K562 (cell line): ENCODE data around the gene SLC16A5. TPM values are rescaled to one million over a fixed set of nuclear protein-coding genes. Genes with fewer than 3 reads are reported as not detected.

Experiments used
- BACH1 ChIP-seq: fragments of 200-800 bp; sonication (Bioruptor generic); IDR thresholded peaks from 2 replicates; pipeline ENCODE4 v1.6.1; 2016; ENCODE audit warnings: missing genetic modification characterization, missing compliant biosample characterization
- CC2D1A ChIP-seq: fragments of 450-650 bp; IDR thresholded peaks from 2 replicates; pipeline ENCODE4 v1.6.1; 2017; ENCODE audit warnings: mild to moderate bottlenecking
- ETS1 ChIP-seq: conservative IDR thresholded peaks from 2 replicates; pipeline ENCODE4 v1.6.1; 2011; ENCODE audit warnings: low read depth, mild to moderate bottlenecking, low read length; ENCODE audit not compliant: control insufficient read depth
- HDAC1 ChIP-seq, 2 experiments: fragments of 450-650 bp; IDR thresholded peaks; 2 replicates each; pipeline ENCODE4 v1.6.1; 2016 to 2017; ENCODE audit warnings: inconsistent platforms in 1 of 2, mild to moderate bottlenecking in 1 of 2, moderate library complexity in 1 of 2
- HDAC8 ChIP-seq: fragments of 450-650 bp; IDR thresholded peaks from 2 replicates; pipeline ENCODE4 v1.6.1; 2016; ENCODE audit warnings: mild to moderate bottlenecking, missing genetic modification characterization, moderate library complexity, missing compliant biosample characterization
- KDM1A ChIP-seq, 2 experiments: fragments of 450-650 bp; IDR thresholded peaks; 2 replicates each; pipeline ENCODE4 v1.6.1; 2016; ENCODE audit warnings: mild to moderate bottlenecking in 2 of 2
- KDM5B ChIP-seq: fragments of 200-600 bp; sonication (generic); IDR thresholded peaks from 2 replicates; pipeline ENCODE4 v1.6.1; 2012; ENCODE audit warnings: low read depth, mild to moderate bottlenecking, moderate library complexity, low read length, control low read depth, inconsistent platforms; ENCODE audit not compliant: insufficient replicate concordance
- MECOM ChIP-seq: fragments of 250-450 bp; sonication (Bioruptor Pico); IDR thresholded peaks from 2 replicates; pipeline ENCODE4 v1.8.0; 2022; ENCODE audit warnings: inconsistent platforms
- NFIX ChIP-seq: fragments of 250-450 bp; sonication (Bioruptor Pico); IDR thresholded peaks from 2 replicates; pipeline ENCODE4 v1.4.0; 2020; ENCODE audit warnings: low read depth, mild to moderate bottlenecking, moderate library complexity
- ZNF165 ChIP-seq: fragments of 250-450 bp; sonication (Bioruptor Pico); IDR thresholded peaks from 2 replicates; pipeline ENCODE4 v1.4.0; 2020; ENCODE audit warnings: borderline replicate concordance
- ZNF24 ChIP-seq: fragments of 450-650 bp; IDR thresholded peaks from 2 replicates; pipeline ENCODE4 v1.6.1; 2016
- ZNF282 ChIP-seq: sonication (generic); formaldehyde crosslinking; IDR thresholded peaks from 2 replicates; pipeline ENCODE4 v1.8.1; 2023; ENCODE audit warnings: missing genetic modification reagents
- ZNF347 ChIP-seq: fragments of 450-650 bp; formaldehyde crosslinking; IDR thresholded peaks from 2 replicates; pipeline ENCODE4 v1.4.0; 2020; ENCODE audit warnings: low read depth, mild to moderate bottlenecking, moderate library complexity
- ZNF551 ChIP-seq: fragments of 250-450 bp; sonication (Bioruptor Pico); IDR thresholded peaks from 2 replicates; pipeline ENCODE4 v1.5.0; 2021; ENCODE audit warnings: mild to moderate bottlenecking, moderate library complexity
- polyA plus RNA-seq, 8 experiments: library from polyadenylated mRNA; depleted of rRNA in 4 of 8; stranded (reverse) in 5 of 8; unstranded in 3 of 8; fragments of >200 nt; fragmentation: Nextera tagmentation in 2 of 8; fragmentation: Illumina TruSeq in 1 of 8; extraction: Ambion mirVana in 2 of 8; extraction: Trizol in 1 of 8; gene quantifications; 2 replicates each; pipeline versions ENCODE4 v1.2.1 to v1.2.3, GENCODE V29; 2011 to 2014; ENCODE audit warnings: inconsistent platforms in 1 of 8, missing spikeins in 1 of 8
- total RNA-seq, 7 experiments: library from RNA; depleted of rRNA in 6 of 7; stranded (reverse); fragments of >200 nt in 6 of 7; fragmentation: Illumina TruSeq in 2 of 7; extraction: Trizol in 2 of 7; gene quantifications; 2 replicates each; pipeline versions ENCODE4 v1.2.1 to v1.2.3, GENCODE V29; 2011 to 2021; ENCODE audit warnings: low replicate concordance in 1 of 7
- TF ChIP-seq, protein P1 (sequence below): fragments of 450-650 bp; IDR thresholded peaks from 2 replicates; pipeline ENCODE4 v1.7.1; 2018; ENCODE audit warnings: mild to moderate bottlenecking, low read depth; ENCODE audit not compliant: partially characterized antibody
- TF ChIP-seq, protein P2 (sequence below): sonication (generic); formaldehyde crosslinking; IDR thresholded peaks from 2 replicates; pipeline ENCODE4 v1.8.0; 2022; ENCODE audit warnings: mild to moderate bottlenecking, missing genetic modification reagents
- TF ChIP-seq, protein P3 (sequence below): sonication (generic); formaldehyde crosslinking; IDR thresholded peaks from 2 replicates; pipeline ENCODE4 v1.8.1; 2023; ENCODE audit warnings: missing genetic modification reagents, mild to moderate bottlenecking, borderline replicate concordance

The SLC16A5 gene
- total and polyA plus RNA-seq, 9 of the 15 experiments (the other 6 are each of a cell fraction or from before 2014, with no cell fraction given) = 0.06 to 2.6 (median 0.91) TPM

DNA sequence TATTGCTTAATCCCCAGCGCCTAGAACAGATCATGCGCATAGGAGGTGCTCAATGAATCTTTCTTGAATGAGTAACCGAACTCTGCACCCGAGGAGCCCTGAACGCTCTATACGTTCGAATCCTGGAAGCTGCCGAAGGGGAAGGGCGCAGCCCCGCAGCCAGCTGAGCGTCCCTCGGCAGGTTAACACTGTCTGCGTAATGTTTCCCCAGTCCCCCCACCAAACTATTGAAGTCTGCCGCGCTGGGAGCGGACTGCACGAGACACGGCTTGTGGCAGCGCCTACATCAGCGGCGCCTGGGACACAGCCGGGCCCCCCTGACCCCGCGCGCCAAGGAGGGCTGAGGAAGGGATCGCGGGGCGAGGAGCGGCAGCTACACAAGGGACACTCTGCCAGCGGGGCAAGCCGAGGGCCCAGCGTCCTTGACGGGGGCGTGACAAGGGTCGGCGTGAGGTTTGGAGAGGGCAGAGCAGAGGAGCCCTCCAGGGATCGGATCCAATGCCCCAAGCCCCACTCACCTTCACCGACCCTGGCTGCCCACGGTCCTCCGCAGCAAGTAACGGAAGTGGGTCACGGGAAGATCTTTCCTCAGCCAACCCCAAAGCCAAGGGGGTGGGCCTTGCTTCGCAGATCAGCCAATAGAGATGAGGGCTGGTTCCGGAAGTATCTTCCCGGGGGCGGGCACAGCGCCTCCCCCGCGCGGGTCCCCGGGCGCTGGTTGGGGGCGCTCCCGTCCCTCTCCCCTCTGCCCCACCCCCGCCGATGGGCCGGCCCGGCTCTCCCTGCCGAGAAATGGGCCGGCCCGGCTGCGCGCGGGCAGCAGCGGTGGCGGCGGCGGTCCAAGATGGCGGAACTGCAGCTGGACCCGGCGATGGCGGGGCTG lies 41.1 kb upstream of the SLC16A5 start, which contains the start of the genes ATP5PD and KCTD2 (continued):
- TF ChIP-seq, protein P1, sequence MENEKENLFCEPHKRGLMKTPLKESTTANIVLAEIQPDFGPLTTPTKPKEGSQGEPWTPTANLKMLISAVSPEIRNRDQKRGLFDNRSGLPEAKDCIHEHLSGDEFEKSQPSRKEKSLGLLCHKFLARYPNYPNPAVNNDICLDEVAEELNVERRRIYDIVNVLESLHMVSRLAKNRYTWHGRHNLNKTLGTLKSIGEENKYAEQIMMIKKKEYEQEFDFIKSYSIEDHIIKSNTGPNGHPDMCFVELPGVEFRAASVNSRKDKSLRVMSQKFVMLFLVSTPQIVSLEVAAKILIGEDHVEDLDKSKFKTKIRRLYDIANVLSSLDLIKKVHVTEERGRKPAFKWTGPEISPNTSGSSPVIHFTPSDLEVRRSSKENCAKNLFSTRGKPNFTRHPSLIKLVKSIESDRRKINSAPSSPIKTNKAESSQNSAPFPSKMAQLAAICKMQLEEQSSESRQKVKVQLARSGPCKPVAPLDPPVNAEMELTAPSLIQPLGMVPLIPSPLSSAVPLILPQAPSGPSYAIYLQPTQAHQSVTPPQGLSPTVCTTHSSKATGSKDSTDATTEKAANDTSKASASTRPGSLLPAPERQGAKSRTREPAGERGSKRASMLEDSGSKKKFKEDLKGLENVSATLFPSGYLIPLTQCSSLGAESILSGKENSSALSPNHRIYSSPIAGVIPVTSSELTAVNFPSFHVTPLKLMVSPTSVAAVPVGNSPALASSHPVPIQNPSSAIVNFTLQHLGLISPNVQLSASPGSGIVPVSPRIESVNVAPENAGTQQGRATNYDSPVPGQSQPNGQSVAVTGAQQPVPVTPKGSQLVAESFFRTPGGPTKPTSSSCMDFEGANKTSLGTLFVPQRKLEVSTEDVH = peak; percentile 71
- TF ChIP-seq ZNF165 (CRISPR knock-in tag) = no peak
- TF ChIP-seq CC2D1A = no peak
- TF ChIP-seq ETS1 = no peak
- no peak for TF ChIP-seq ZNF551 (CRISPR knock-in tag)
- TF ChIP-seq ZNF24 = no peak
- TF ChIP-seq KDM5B = peak; percentile 72
- TF ChIP-seq NFIX (CRISPR knock-in tag) = no peak
- TF ChIP-seq, protein P2, sequence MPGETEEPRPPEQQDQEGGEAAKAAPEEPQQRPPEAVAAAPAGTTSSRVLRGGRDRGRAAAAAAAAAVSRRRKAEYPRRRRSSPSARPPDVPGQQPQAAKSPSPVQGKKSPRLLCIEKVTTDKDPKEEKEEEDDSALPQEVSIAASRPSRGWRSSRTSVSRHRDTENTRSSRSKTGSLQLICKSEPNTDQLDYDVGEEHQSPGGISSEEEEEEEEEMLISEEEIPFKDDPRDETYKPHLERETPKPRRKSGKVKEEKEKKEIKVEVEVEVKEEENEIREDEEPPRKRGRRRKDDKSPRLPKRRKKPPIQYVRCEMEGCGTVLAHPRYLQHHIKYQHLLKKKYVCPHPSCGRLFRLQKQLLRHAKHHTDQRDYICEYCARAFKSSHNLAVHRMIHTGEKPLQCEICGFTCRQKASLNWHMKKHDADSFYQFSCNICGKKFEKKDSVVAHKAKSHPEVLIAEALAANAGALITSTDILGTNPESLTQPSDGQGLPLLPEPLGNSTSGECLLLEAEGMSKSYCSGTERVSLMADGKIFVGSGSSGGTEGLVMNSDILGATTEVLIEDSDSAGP (CRISPR knock-in tag) = no peak
- TF ChIP-seq MECOM (CRISPR knock-in tag) = no peak
- no peak for TF ChIP-seq ZNF282 (CRISPR knock-in tag)
- no peak for TF ChIP-seq HDAC8
- no peak for TF ChIP-seq BACH1
- TF ChIP-seq, protein P3, sequence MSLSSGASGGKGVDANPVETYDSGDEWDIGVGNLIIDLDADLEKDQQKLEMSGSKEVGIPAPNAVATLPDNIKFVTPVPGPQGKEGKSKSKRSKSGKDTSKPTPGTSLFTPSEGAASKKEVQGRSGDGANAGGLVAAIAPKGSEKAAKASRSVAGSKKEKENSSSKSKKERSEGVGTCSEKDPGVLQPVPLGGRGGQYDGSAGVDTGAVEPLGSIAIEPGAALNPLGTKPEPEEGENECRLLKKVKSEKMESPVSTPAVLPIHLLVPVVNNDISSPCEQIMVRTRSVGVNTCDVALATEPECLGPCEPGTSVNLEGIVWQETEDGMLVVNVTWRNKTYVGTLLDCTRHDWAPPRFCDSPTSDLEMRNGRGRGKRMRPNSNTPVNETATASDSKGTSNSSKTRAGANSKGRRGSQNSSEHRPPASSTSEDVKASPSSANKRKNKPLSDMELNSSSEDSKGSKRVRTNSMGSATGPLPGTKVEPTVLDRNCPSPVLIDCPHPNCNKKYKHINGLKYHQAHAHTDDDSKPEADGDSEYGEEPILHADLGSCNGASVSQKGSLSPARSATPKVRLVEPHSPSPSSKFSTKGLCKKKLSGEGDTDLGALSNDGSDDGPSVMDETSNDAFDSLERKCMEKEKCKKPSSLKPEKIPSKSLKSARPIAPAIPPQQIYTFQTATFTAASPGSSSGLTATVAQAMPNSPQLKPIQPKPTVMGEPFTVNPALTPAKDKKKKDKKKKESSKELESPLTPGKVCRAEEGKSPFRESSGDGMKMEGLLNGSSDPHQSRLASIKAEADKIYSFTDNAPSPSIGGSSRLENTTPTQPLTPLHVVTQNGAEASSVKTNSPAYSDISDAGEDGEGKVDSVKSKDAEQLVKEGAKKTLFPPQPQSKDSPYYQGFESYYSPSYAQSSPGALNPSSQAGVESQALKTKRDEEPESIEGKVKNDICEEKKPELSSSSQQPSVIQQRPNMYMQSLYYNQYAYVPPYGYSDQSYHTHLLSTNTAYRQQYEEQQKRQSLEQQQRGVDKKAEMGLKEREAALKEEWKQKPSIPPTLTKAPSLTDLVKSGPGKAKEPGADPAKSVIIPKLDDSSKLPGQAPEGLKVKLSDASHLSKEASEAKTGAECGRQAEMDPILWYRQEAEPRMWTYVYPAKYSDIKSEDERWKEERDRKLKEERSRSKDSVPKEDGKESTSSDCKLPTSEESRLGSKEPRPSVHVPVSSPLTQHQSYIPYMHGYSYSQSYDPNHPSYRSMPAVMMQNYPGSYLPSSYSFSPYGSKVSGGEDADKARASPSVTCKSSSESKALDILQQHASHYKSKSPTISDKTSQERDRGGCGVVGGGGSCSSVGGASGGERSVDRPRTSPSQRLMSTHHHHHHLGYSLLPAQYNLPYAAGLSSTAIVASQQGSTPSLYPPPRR (CRISPR knock-in tag) = no peak
- no peak for TF ChIP-seq ZNF347 (CRISPR knock-in tag)
- TF ChIP-seq HDAC1 (IDR thresholded peaks at IDR 0.05) = peak in 1 of 2 experiments; percentile 85; a peak in 2 of 4 replicates
- TF ChIP-seq KDM1A (IDR thresholded peaks at IDR 0.05) = no peak
